ENCODE results near the gene NOP53. TPM values are rescaled to one million over a fixed set of nuclear protein-coding genes. Genes with fewer than 3 reads are reported as not detected.

Gene NOP53
- total and polyA plus RNA-seq, 2 of the 8 experiments (the other 6 are each of a cell fraction or from before 2014, with no cell fraction given) = 107 to 245 TPM

DNA sequence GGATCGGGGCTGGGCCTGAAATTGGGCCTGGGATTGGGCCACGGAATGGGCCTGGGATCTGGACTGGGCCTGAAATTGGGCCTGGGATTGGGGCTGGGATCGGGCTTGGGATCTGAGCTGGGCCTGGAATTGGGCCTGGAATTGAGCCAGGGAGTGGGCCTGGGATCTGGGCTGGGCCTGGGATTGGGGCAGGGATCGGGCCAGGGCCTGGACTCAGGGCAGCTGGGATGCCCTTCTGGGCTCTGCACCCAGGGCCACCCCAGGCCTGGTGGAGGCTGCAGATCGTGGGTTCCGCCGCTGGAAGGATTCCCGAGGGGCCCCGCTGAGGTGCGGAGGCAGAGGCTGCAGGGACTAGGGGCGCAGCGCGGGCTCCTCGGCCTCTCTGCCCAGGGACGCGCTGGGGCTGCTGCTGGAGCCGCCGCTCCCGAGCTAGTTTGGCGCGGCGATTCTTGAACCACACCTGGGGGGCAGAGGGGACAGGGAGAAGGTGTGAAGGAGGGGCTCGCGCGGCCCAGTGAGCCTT lies 57.2 kb downstream of the NOP53 start (continued):
- TF ChIP-seq, protein P1, sequence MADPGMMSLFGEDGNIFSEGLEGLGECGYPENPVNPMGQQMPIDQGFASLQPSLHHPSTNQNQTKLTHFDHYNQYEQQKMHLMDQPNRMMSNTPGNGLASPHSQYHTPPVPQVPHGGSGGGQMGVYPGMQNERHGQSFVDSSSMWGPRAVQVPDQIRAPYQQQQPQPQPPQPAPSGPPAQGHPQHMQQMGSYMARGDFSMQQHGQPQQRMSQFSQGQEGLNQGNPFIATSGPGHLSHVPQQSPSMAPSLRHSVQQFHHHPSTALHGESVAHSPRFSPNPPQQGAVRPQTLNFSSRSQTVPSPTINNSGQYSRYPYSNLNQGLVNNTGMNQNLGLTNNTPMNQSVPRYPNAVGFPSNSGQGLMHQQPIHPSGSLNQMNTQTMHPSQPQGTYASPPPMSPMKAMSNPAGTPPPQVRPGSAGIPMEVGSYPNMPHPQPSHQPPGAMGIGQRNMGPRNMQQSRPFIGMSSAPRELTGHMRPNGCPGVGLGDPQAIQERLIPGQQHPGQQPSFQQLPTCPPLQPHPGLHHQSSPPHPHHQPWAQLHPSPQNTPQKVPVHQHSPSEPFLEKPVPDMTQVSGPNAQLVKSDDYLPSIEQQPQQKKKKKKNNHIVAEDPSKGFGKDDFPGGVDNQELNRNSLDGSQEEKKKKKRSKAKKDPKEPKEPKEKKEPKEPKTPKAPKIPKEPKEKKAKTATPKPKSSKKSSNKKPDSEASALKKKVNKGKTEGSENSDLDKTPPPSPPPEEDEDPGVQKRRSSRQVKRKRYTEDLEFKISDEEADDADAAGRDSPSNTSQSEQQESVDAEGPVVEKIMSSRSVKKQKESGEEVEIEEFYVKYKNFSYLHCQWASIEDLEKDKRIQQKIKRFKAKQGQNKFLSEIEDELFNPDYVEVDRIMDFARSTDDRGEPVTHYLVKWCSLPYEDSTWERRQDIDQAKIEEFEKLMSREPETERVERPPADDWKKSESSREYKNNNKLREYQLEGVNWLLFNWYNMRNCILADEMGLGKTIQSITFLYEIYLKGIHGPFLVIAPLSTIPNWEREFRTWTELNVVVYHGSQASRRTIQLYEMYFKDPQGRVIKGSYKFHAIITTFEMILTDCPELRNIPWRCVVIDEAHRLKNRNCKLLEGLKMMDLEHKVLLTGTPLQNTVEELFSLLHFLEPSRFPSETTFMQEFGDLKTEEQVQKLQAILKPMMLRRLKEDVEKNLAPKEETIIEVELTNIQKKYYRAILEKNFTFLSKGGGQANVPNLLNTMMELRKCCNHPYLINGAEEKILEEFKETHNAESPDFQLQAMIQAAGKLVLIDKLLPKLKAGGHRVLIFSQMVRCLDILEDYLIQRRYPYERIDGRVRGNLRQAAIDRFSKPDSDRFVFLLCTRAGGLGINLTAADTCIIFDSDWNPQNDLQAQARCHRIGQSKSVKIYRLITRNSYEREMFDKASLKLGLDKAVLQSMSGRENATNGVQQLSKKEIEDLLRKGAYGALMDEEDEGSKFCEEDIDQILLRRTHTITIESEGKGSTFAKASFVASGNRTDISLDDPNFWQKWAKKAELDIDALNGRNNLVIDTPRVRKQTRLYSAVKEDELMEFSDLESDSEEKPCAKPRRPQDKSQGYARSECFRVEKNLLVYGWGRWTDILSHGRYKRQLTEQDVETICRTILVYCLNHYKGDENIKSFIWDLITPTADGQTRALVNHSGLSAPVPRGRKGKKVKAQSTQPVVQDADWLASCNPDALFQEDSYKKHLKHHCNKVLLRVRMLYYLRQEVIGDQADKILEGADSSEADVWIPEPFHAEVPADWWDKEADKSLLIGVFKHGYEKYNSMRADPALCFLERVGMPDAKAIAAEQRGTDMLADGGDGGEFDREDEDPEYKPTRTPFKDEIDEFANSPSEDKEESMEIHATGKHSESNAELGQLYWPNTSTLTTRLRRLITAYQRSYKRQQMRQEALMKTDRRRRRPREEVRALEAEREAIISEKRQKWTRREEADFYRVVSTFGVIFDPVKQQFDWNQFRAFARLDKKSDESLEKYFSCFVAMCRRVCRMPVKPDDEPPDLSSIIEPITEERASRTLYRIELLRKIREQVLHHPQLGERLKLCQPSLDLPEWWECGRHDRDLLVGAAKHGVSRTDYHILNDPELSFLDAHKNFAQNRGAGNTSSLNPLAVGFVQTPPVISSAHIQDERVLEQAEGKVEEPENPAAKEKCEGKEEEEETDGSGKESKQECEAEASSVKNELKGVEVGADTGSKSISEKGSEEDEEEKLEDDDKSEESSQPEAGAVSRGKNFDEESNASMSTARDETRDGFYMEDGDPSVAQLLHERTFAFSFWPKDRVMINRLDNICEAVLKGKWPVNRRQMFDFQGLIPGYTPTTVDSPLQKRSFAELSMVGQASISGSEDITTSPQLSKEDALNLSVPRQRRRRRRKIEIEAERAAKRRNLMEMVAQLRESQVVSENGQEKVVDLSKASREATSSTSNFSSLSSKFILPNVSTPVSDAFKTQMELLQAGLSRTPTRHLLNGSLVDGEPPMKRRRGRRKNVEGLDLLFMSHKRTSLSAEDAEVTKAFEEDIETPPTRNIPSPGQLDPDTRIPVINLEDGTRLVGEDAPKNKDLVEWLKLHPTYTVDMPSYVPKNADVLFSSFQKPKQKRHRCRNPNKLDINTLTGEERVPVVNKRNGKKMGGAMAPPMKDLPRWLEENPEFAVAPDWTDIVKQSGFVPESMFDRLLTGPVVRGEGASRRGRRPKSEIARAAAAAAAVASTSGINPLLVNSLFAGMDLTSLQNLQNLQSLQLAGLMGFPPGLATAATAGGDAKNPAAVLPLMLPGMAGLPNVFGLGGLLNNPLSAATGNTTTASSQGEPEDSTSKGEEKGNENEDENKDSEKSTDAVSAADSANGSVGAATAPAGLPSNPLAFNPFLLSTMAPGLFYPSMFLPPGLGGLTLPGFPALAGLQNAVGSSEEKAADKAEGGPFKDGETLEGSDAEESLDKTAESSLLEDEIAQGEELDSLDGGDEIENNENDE (IDR thresholded peaks at IDR 0.05; ENCODE audit: insufficient replicate concordance, low read length) = no peak
- TF ChIP-seq, protein P2, sequence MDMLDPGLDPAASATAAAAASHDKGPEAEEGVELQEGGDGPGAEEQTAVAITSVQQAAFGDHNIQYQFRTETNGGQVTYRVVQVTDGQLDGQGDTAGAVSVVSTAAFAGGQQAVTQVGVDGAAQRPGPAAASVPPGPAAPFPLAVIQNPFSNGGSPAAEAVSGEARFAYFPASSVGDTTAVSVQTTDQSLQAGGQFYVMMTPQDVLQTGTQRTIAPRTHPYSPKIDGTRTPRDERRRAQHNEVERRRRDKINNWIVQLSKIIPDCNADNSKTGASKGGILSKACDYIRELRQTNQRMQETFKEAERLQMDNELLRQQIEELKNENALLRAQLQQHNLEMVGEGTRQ (IDR thresholded peaks at IDR 0.05; ENCODE audit: low read length) = no peak
- TF ChIP-seq HDAC6 (IDR thresholded peaks at IDR 0.05; ENCODE audit: low read depth, low read length) (no peak), ASH2L (IDR thresholded peaks at IDR 0.05; ENCODE audit: low read length) (no peak), TCF12 (IDR thresholded peaks at IDR 0.05; ENCODE audit: low read depth, low read length) (no peak), CEBPB (IDR thresholded peaks at IDR 0.05; ENCODE audit: low read depth, low read length) (no peak), RNF2 (IDR thresholded peaks at IDR 0.05; ENCODE audit: borderline replicate concordance, low read depth, low read length, missing control alignments, poor library complexity, severe bottlenecking) (no peak), SAP30 (IDR thresholded peaks at IDR 0.05; ENCODE audit: insufficient read depth, insufficient replicate concordance, low read length) (no peak), RXRA (IDR thresholded peaks at IDR 0.05; ENCODE audit: insufficient read depth, low read depth, low read length) (no peak), EGR1 (IDR thresholded peaks at IDR 0.05; ENCODE audit: borderline replicate concordance, low read depth, low read length) (no peak)
